Activated T-cell treated with anti-CD3 and anti-CD28 coated beads for 4 hours (primary cell): ENCODE measurements around the gene FHL5.
"Not testable (repeated sequence)": the region's sequence is repeated elsewhere in the genome, so short reads cannot be mapped to it uniquely, and the experiment has no call there.

Source experiments
- DNase-seq: peaks from one replicate; pipeline ENCODE4 v3.0.0-alpha.2; 2020

FHL5 gene

GRCh38 chr6:96611342-96611991 is 48.5 kb downstream of the FHL5 start:
- no peak for DNase-seq

GRCh38 chr6:96613291-96613999 is 50.5 kb downstream of the FHL5 start:
- DNase-seq: no peak

GRCh38 chr6:96620851-96621250 is 57.9 kb downstream of the FHL5 start:
- no peak for DNase-seq

GRCh38 chr6:96621983-96622382 is 59.1 kb downstream of the FHL5 start:
- no peak for DNase-seq

GRCh38 chr6:96624957-96625356 is 62.0 kb downstream of the FHL5 start:
- DNase-seq: no peak

GRCh38 chr6:96626759-96627364 is 63.9 kb downstream of the FHL5 start:
- no peak for DNase-seq

- peak; percentile 7 for DNase-seq
Observed at GRCh38 chr6:96631248-96631647, 68.3 kb downstream of the FHL5 start.

- not testable (repeated sequence) for DNase-seq
Observed at GRCh38 chr6:96637979-96638378, 75.1 kb downstream of the FHL5 start.

- DNase-seq: no peak
Observed at GRCh38 chr6:96645106-96645505, 82.2 kb downstream of the FHL5 start.

- no peak for DNase-seq
Observed at GRCh38 chr6:96649926-96650325, 87.0 kb downstream of the FHL5 start.

GRCh38 chr6:96651816-96652215 is 88.9 kb downstream of the FHL5 start:
- DNase-seq: no peak

GRCh38 chr6:96652552-96652951 is 89.6 kb downstream of the FHL5 start:
- DNase-seq: no peak

- no peak for DNase-seq
Observed at GRCh38 chr6:96653181-96653580, 90.3 kb downstream of the FHL5 start.

GRCh38 chr6:96656567-96656966 is 93.6 kb downstream of the FHL5 start:
- DNase-seq: no peak

GRCh38 chr6:96657344-96657743 is 94.4 kb downstream of the FHL5 start:
- no peak for DNase-seq

GRCh38 chr6:96659084-96659845 is 96.3 kb downstream of the FHL5 start:
- no peak for DNase-seq
